Fibroblast of lung (primary cell): Measurements from ENCODE around the gene ZNF516.

Experiments
- CTCF ChIP-seq, 2 donors: IDR thresholded peaks in 1 of 2; conservative IDR thresholded peaks in 1 of 2; 1 replicate in 1 of 2; 2 replicates in 1 of 2; pipeline ENCODE4 v1.5.1; 2011 to 2012; ENCODE audit warnings: low read length in 2 of 2, control low read depth in 1 of 2, inconsistent platforms in 1 of 2, low read depth in 1 of 2, mild to moderate bottlenecking in 1 of 2
- EZH2 ChIP-seq: IDR thresholded peaks from 2 replicates; pipeline ENCODE4 v1.5.1; 2012; ENCODE audit warnings: low read length, control low read depth, mild to moderate bottlenecking; ENCODE audit errors: missing control alignments

- TF ChIP-seq CTCF (conservative IDR thresholded peaks at IDR 0.05 in 1 of 2, IDR thresholded peaks at IDR 0.05 in 1 of 2; ENCODE audit: low read depth in 1 of 2, low read length in 2 of 2) (no peak), EZH2 (no peak)
Measured at GRCh38 chr18:76398295-76398694, 96.7 kb downstream of the ZNF516 start.
